ENCODE measurements around the gene CREB5. TPM values are rescaled to one million over a fixed set of nuclear protein-coding genes. Genes with fewer than 3 reads are reported as not detected.

CREB5 gene
- total RNA-seq, 2 experiments from 2014 or later, result not detected

- CTCF ChIA-PET, result no interaction called here
- POLR2A ChIA-PET, result no interaction called here
Measured at GRCh38 chr7:28405662-28406061, 6.7 kb upstream of the CREB5 start.

GRCh38 chr7:28406192-28406591 lies 6.1 kb upstream of the CREB5 start:
- ChIA-PET POLR2A (no interaction called here), CTCF (no interaction called here)

- ChIA-PET POLR2A (no interaction called here), CTCF (no interaction called here)
Measured at GRCh38 chr7:28407651-28408050, 4.7 kb upstream of the CREB5 start.

GRCh38 chr7:28408105-28408959 lies 4.0 kb upstream of the CREB5 start:
- ChIA-PET POLR2A (no interaction called here), CTCF (no interaction called here)

GRCh38 chr7:28408960-28409715 lies 3.2 kb upstream of the CREB5 start:
- POLR2A ChIA-PET, result no interaction called here
- CTCF ChIA-PET, result no interaction called here

GRCh38 chr7:28409716-28410627 lies 2.3 kb upstream of the CREB5 start:
- CTCF ChIA-PET, result no interaction called here
- POLR2A ChIA-PET, result no interaction called here

GRCh38 chr7:28410628-28411531 lies 1.4 kb upstream of the CREB5 start:
- CTCF ChIA-PET, result no interaction called here
- POLR2A ChIA-PET, result no interaction called here

GRCh38 chr7:28413011-28413410 lies 693 bp downstream of the CREB5 start:
- CTCF ChIA-PET, result no interaction called here
- POLR2A ChIA-PET, result no interaction called here

GRCh38 chr7:28414453-28414852 lies 2.1 kb downstream of the CREB5 start:
- ChIA-PET POLR2A (no interaction called here), CTCF (no interaction called here)

- CTCF ChIA-PET, result no interaction called here
- POLR2A ChIA-PET, result no interaction called here
Measured at GRCh38 chr7:28417321-28417940, 5.1 kb downstream of the CREB5 start.

- CTCF ChIA-PET, result interaction anchor here (0.6 kb wide), 1 partner anchor 29 kb away, joined by 3 read pairs; no protein-coding TSS in a partner anchor
- POLR2A ChIA-PET, result no interaction called here
Measured at GRCh38 chr7:28418311-28418710, 6.0 kb downstream of the CREB5 start.

- ChIA-PET POLR2A (no interaction called here), CTCF (no interaction called here)
Measured at GRCh38 chr7:28418966-28419365, 6.6 kb downstream of the CREB5 start.

- CTCF ChIA-PET, result no interaction called here
Measured at GRCh38 chr7:28419716-28420115, 7.4 kb downstream of the CREB5 start.

GRCh38 chr7:28423112-28423511 lies 10.8 kb downstream of the CREB5 start:
- ChIA-PET CTCF (no interaction called here), POLR2A (no interaction called here)

More at GRCh38 chr7:28419716-28420115, 7.4 kb downstream of the CREB5 start:
- POLR2A ChIA-PET, result no interaction called here

- POLR2A ChIA-PET, result no interaction called here
- CTCF ChIA-PET, result no interaction called here
Measured at GRCh38 chr7:28423918-28424514, 11.7 kb downstream of the CREB5 start.

- POLR2A ChIA-PET, result no interaction called here
- CTCF ChIA-PET, result no interaction called here
Measured at GRCh38 chr7:28425496-28425895, 13.2 kb downstream of the CREB5 start.

- ChIA-PET CTCF (no interaction called here), POLR2A (no interaction called here)
Measured at GRCh38 chr7:28427236-28427635, 14.9 kb downstream of the CREB5 start.

GRCh38 chr7:28430616-28431015 lies 18.3 kb downstream of the CREB5 start:
- ChIA-PET CTCF (no interaction called here), POLR2A (no interaction called here)

- CTCF ChIA-PET, result no interaction called here
- POLR2A ChIA-PET, result no interaction called here
Measured at GRCh38 chr7:28432105-28432504, 19.8 kb downstream of the CREB5 start.
